ENCODE results near the gene INAFM2. TPM values are rescaled to one million over a fixed set of nuclear protein-coding genes. Genes with fewer than 3 reads are reported as not detected.

INAFM2 gene
- total RNA-seq, 1 donor from 2014 or later: 9.5 TPM

GRCh38 chr15:40280260-40281056, 43.0 kb upstream of the INAFM2 start:
- ChIA-PET CTCF (interaction anchor here (0.7 to 4.6 kb wide), 9 partner anchors 11 to 235 kb away, joined by 3 to 187 read pairs (median 11); partner anchors contain the start of gene PLCB2), POLR2A (interaction anchor here (1.1 to 1.6 kb wide), 2 partner anchors 28 to 43 kb away, joined by 3 to 4 read pairs; partner anchors contain the start of genes INAFM2 and PLCB2)
- ATAC-seq (ENCODE audit: low read depth) (no peak), DNase-seq (no peak)
- H3K36me3 Mint-ChIP-seq (ENCODE audit: low read depth): no peaks in the 10 kb centered on the region
- H3K27ac Mint-ChIP-seq: no peak overlapping the region
- peaks cover 26% of the 10 kb centered on the region for H3K4me1 Mint-ChIP-seq
- peaks cover 5% of the 10 kb centered on the region for H3K27me3 Mint-ChIP-seq
- H3K9me3 Mint-ChIP-seq: no peaks in the 10 kb centered on the region
- TF ChIP-seq CTCF (IDR thresholded peaks at IDR 0.05): no peak
- intact Hi-C loops (cut with micrococcal nuclease): no loop called here
- no peak overlapping the region for H3K4me3 Mint-ChIP-seq

- peak overlapping the region; percentile 38 for H3K4me3 Mint-ChIP-seq
- CTCF ChIA-PET: interaction anchor here (0.7 to 4.6 kb wide), 9 partner anchors 12 to 141 kb away, joined by 3 to 187 read pairs (median 13); partner anchors contain the start of gene PLCB2
- DNase-seq (no peak), ATAC-seq (ENCODE audit: low read depth) (no peak)
- intact Hi-C loops (cut with micrococcal nuclease): no loop called here
- H3K27ac Mint-ChIP-seq: peak overlapping the region; percentile 53
- no peaks in the 10 kb centered on the region for H3K9me3 Mint-ChIP-seq
- TF ChIP-seq CTCF (IDR thresholded peaks at IDR 0.05): no peak
- H3K27me3 Mint-ChIP-seq: peaks cover 5% of the 10 kb centered on the region
- POLR2A ChIA-PET: interaction anchor here (1.1 to 2.0 kb wide), 2 partner anchors 27 kb away, joined by 3 to 14 read pairs; partner anchors contain the start of gene PLCB2
- peaks cover 26% of the 10 kb centered on the region for H3K4me1 Mint-ChIP-seq
- H3K36me3 Mint-ChIP-seq (ENCODE audit: low read depth): no peaks in the 10 kb centered on the region
These were observed 42.3 kb upstream of the INAFM2 start for GRCh38 chr15:40281057-40281800.

- H3K36me3 Mint-ChIP-seq (ENCODE audit: low read depth): no peaks in the 10 kb centered on the region
- no peak for DNase-seq
- intact Hi-C loops (cut with micrococcal nuclease): no loop called here
- peaks cover 23% of the 10 kb centered on the region for H3K4me1 Mint-ChIP-seq
- TF ChIP-seq CTCF (IDR thresholded peaks at IDR 0.05): no peak
- H3K9me3 Mint-ChIP-seq: no peaks in the 10 kb centered on the region
- H3K4me3 Mint-ChIP-seq: no peak overlapping the region
- peaks cover 5% of the 10 kb centered on the region for H3K27me3 Mint-ChIP-seq
- ChIA-PET CTCF (interaction anchor here (0.7 to 3.0 kb wide), 2 partner anchors 26 to 56 kb away, joined by 4 to 13 read pairs; partner anchors contain the start of gene PLCB2), POLR2A (interaction anchor here (2.0 kb wide), 1 partner anchor 26 kb away, joined by 14 read pairs; the partner anchor contains the start of gene PLCB2)
- ATAC-seq (ENCODE audit: low read depth): no peak
- no peak overlapping the region for H3K27ac Mint-ChIP-seq
These were observed 41.7 kb upstream of the INAFM2 start for GRCh38 chr15:40281801-40282146.

GRCh38 chr15:40282147-40282868, 41.2 kb upstream of the INAFM2 start:
- no peak for TF ChIP-seq CTCF (IDR thresholded peaks at IDR 0.05)
- Mint-ChIP-seq H3K36me3 (ENCODE audit: low read depth) (no peaks in the 10 kb centered on the region), H3K4me1 (peaks cover 17% of the 10 kb centered on the region), H3K27me3 (peaks cover 5% of the 10 kb centered on the region), H3K9me3 (no peaks in the 10 kb centered on the region), H3K4me3 (peak overlapping the region; percentile 76), H3K27ac (no peak overlapping the region)
- ChIA-PET POLR2A (interaction anchor here (0.7 to 2.0 kb wide), 4 partner anchors 26 to 243 kb away, joined by 3 to 14 read pairs (median 6); partner anchors contain the start of gene PLCB2), CTCF (interaction anchor here (0.7 to 3.0 kb wide), 3 partner anchors 25 to 55 kb away, joined by 4 to 13 read pairs (median 13); partner anchors contain the start of gene PLCB2)
- peak; percentile 66 for ATAC-seq (ENCODE audit: low read depth)
- intact Hi-C loops (cut with micrococcal nuclease): no loop called here
- DNase-seq: peak; percentile 67

All from activated B cell treated with CpG ODN at 0.5 μM for 24 hours (primary cell).